ENCODE results near the gene FAM131C.

The FAM131C gene

DNA sequence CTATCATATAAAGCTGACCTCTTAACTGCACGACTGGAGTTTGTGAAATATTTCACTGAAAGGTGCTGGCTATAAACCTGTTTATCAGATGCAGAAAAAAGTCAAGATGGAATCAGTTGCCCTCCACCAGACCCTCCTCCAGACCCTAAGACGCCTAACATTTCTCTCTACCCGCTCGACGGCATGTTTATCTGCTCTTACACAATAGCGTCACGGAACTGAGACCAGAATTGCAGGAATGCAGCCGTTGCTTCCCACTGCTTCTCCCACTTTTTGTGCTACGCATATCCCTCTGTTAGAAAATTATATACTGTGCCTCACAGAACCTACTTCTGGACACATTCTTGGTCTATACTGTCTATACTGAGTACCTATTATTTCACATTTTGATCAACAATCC, 28.2 kb upstream of the FAM131C start:
- FAIRE-seq, result no peak
- no peak for DNase-seq (ENCODE audit: low spot score)

DNA sequence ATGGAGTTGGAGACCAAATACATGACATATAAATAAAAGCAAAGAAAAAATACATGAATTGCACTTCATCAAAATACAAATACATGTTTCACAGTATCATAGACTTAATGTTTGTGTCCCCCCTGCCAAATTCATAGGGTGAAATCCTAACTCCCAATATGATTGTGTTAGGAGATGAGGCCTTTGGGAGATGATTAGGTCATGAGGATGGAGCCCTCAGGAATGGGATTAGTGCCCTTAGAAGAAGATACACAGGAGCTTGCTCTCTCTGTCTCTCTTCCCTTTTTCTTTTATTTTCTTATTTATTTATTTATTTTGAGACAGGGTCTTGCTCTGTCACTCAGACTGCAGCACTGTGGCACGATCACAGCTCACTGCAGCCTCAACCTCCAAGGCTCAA, 26.0 kb upstream of the FAM131C start:
- FAIRE-seq (no peak), DNase-seq (ENCODE audit: low spot score) (no peak)

DNA sequence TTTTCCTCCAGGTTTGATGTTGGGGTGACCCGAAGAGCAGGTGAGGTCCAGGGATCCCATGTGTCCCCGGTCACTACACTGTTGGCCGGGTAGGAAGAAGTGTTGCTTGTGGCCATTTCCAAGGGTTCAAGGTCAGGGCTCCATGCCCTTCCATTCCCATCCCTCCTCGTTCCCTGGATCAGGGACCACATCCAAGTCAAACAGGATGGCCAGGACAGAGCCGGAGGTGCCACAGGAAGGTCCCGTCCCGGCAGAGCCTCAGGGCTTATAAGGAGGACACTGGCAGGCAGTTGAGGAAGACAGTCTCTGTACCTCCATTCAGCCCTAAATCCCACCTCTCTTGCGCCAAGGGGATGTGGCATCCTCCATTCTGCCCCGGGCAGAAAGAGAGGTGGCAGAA, 22.0 kb upstream of the FAM131C start:
- DNase-seq (ENCODE audit: low spot score), result no peak
- FAIRE-seq, result no peak

DNA sequence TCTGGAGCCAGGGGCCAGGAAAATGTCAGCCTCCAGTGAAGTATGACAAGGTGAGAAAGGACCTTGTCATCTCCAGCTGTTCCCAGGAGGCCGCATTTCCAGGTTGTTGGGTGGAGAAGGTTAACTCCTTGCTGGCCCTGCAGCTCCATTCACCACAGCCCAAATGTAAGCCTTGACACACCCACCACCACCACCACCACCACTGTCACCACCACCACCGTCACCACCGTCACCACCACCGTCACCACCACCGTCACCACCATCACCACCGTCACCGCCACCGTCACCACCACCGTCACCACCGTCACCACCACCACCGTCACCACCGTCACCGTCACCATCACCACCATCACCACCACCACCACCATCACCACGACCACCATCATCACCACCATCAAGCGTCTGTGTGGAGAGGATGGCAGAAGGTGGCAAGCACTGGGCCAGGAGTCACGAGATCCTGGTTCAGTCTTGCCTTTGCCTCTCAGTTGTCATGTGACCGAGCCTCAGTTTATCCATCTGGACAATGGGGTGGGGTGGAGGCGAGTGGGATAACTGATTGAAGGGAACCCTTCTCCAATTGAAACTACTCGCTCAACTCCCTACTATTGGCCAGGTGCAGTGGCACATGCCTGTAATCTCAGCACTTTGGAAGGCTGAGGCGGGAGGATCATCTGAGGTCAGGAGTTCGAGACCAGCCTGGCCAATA, 21.2 kb upstream of the FAM131C start:
- DNase-seq (ENCODE audit: low spot score) (no peak), FAIRE-seq (peak; percentile 97)

DNA sequence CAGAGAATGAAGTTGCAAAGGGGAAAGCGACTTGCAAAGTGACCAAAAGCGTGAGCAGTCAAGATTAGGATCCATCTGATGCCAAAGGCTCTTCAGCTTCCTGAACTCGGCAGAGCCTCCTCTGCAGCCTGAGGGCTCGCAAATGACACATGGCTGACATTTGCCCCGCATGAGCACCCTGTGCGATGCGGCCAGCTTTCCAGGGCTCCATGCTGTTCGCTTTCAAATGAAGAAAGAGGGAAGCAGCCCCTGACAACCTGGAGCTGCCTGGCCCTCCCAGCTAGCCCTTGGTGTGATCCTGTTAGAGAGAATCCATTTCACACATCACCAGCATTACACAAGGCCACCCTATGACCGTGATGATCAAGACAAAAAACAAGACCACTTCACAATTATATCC, 20.2 kb upstream of the FAM131C start:
- DNase-seq (ENCODE audit: low spot score) (no peak), FAIRE-seq (no peak)

DNA sequence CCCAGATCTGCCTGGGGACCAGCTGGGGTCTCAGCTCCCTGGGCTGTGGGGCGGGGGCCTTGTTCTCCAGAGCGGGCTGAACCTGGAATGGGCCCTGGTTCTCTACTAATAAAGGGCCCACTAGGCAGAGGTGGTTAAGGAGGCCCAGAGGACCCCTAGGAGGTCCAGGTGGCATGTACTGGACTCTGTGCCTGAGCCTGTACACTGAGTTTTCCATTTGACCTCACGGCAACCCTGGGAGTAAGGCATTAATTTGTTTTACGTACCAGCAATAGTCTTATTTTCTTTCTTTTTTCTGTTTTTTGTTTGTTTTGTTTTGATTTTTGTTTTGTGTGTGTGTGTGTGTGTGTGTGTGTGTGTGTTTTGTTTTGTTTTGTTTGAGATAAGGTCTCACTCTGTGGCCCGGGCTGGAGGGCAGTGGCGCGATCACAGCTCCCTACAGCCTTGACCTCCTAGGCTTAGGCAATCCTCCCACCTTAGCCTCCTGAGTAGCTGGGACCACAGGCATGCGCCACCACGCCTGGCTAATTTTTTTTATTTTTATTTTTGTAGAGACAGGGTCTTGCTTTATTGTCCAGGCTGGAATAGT, 19.6 kb upstream of the FAM131C start:
- no peak for DNase-seq (ENCODE audit: low spot score)
- no peak for FAIRE-seq

DNA sequence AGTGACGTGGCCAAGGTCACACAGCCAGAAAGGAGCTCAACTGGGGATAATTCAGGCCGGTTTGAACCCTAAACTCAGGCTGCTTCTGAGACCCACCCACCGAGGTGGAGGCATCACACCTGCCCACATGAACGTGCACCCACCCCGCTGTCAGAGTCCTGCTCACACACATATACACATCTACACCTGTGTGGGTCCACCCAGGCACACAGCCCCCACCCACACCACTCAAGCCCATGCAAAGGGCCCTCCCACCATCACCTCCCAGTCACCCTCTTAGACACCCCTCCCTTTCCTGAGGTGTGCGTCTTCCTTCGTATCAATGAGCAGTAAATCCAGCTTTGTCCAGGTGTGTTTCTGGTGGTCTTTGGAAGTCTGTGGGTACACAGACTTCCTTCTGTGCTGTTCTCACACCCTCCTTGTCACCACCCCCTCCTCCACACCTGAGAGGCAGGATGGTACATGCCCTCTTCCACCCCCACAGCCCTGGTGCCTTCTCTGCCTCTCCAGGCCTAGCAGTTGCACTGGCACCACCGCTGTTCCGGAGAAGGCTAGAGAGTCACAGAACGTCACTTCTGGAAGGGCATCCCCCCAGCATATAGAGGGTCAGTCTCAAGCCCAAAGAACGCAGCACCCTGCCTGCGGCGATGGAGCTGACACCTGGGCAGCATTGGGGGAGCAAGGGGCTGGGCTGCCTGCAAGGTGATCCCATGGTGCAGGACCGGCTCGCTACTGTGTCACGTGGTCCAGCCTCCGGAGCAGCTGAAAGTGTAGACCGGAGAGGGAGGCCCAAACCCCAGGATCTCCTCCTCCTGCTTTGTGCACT, 18.9 kb upstream of the FAM131C start:
- DNase-seq (ENCODE audit: low spot score), result no peak
- no peak for FAIRE-seq

DNA sequence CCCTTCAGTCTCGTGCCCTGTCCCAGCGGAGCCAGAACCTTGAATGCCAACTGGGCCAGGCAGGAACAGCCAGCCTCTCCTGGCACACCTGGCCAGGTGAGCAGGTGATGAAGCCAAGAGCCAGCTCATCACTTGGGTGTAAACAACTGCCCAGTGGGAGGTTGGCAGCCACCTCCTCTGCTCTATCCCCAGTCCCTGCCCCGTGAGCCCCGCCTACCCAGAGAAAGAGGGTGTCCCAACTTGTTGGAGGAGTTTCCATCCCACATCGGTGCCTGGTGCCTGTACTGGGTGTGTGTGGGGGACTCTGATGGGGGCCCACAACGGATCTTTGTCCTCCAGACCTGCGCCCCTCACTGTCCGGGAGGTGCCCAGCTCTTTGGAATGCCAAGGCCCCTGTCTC, 17.8 kb upstream of the FAM131C start:
- FAIRE-seq, result no peak
- DNase-seq (ENCODE audit: low spot score), result no peak

DNA sequence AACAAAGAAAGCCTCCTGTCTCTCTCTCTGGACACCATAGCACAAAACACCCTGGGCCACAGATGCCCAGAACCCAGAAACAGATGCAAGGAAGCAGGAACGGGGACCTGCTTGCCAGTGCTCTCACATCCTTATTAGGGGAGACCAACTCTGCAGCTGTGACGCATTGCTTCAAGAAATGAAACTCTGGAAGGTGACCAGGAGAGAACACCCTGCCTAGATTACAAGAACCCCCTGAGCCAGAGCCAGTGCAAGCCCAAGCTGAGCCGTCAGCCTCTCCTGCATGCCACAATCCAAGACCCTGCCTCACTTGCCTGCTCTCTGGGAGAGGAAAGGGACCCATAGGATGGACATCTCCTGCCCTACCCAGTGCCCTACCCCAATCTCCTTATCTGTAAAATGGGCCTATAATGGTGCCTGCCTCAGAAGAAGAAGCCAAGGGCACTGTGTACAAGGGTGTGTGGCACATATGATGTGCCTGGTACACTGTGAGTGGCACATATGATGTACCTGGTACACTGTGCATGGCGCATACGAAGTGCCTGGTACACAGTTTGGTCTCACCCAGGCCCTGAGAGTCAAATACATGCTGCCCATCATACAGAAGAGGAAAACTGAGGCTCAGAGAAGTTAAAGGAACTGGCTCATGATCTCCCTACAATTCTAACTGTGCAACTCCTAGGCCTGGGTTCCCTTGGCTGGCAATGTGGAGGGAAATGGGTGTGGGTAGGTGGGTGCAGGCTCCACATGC, 16.8 kb upstream of the FAM131C start:
- DNase-seq (ENCODE audit: low spot score), result no peak
- FAIRE-seq, result no peak

DNA sequence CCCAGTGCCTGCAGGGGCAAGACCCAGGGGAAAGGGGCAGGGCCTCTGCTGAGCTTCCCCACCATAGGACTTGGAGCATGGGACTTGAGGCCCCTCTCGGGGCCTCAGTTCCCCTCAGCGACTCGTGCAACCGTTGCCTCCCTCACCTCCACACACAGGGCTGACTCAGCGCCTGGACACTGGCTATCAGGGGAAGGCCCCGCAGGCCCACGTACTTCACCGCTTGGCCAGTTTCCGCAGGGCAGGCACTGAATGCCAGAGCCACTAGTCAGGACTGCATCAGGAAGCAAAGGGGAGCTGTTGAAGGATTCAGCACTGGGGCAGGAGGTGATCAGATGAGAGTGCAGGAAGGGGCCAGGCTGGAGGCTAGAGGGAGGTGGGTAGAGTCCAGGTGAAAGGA, 15.5 kb upstream of the FAM131C start:
- peak; percentile 44 for DNase-seq (ENCODE audit: low spot score)
- FAIRE-seq, result no peak

DNA sequence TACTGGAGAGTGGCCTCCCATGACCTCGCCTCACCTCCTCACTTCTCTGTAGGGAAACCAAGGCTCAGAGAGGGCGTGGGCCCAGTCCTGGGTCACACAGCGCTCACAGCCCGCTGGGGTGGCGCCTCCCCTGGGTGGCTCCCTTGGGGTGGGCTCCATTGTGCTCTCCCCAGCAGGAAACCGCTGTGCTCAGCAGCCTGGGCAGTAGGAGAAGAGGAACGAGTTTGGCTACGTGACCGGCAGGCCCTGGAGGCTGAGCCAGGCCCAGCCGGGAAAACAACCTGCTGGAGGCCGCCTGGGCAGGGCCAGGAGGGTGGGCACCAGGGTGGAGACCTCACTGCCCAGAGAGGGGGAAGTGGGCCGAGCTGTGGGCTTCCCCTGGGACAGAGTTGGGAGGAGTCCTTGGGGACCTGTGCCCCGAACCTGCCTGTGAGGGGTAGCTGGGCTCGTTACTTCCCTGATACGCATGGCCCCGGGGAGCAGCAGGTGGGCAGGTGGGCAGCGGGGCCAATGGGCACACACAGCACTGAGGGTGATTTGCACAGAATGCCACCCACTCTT, 15.0 kb upstream of the FAM131C start:
- DNase-seq (ENCODE audit: low spot score), result no peak
- FAIRE-seq, result no peak

DNA sequence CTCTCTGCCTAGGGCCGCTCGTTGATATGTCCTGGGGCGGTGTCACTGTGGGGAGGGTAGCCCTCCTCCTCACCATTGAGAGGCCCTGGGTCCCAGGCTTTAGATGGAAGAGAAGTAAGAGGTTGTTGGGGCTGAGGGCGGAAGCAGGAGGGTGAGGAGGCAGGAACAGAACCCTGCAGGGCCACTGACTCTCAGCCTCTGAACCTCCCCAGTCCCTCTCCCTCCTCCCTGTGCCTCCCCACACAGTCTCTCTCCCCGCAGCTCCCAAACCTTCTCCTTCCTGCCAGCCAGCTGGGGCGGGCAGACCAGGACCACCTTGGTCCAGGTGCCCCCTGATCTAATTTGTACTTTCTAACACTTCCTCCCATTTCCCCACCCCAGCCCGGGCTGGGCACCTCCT, 14.3 kb upstream of the FAM131C start:
- DNase-seq (ENCODE audit: low spot score) (no peak), FAIRE-seq (no peak)

DNA sequence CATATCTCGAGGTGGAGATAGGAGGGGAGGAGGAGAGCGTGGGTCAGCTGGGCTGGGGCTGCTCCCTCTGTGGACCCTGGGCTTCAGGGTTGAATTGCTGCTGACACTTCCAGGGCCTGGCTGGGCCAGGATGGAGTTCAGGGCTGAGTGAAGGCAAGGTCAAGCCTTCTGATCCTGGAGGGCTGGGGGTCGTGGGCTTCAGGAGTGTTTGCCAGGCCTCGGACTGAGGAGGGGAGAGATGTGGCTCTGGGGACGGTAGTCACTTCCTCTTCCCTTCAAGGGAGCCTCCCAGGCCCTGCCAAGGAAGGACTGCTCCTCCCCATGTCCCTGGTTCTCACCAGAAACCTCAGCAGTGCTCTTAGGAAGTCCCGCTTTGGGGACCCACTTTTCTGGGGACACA, 12.1 kb upstream of the FAM131C start:
- DNase-seq (ENCODE audit: low spot score) (no peak), FAIRE-seq (no peak)

DNA sequence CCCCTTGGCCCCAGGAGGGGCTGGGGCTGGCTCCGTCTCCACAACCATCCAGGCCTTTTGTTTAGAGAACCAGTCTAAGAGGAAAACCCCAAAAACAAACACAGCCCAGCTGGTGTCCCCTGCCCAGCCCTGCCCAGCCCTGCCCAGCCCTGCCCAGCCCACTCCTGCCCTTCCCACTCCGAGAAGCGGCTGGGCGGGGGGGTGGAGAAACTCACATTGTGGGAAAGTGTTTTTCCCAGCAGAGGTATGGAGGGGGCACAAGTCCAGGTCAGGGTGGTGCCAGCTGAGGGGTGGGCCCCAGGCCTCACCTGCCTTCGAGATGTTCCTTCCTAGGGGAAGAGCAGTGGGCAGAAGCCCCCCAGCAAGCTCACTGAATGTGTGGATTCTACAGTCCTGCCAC, 10.0 kb upstream of the FAM131C start:
- DNase-seq (ENCODE audit: low spot score) (no peak), FAIRE-seq (no peak)

DNA sequence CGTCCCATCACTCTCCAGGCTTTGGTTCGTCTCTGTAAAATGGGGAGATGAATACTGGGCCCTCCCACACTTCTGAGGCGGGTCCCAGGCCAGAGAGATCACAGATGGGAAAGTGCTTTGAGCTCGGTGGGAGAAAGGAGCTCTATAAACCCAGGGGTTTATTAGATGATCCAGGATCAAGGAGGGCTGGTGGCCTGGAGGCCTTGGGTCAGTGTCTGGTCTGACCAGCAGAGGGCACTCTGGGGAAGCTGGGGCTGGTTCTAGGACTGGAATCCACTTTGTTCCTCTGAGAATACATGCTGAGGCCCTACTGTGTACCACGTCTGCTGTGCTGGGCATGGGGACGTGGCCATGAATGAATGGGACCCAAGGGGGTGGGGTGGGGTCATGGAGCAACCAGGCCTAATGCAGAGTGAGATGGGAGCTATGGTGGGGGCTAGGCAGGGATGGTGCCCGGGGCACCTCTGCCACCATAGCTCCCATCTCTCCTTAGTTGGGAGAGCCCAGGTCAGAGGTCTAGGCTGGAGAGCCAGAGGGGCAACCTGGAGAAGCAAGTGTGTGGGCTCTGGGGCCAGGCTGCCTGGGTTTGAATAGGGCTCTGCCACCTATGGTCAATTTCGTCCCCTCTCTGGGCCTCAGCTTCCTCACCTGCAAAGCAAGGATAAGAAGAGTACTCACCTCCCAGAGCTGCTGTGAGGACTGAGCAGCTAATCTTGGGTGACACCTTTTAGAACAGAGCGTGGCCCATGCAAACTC, 9.0 kb upstream of the FAM131C start:
- peak; percentile 78 for DNase-seq (ENCODE audit: low spot score)
- FAIRE-seq, result no peak

DNA sequence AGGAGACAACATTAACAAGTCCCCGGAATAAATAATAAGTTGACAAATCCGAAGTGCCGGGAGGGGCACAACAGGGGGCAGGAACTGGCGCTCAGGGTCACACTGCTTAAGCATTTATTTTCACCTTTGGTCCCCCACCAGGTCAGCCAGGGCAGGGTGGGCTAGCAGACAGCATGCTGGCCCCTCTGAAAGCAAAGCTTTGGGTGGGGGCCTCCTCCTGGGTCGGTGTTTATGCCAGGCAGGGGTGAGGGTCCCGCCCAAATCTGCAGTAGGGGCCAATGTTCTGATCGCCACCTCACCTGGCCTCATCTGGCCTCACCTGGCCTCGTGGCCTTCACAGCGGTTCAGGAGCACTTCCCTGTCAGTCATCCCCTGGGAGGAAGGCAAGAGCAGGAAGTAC, 8.2 kb upstream of the FAM131C start:
- DNase-seq (ENCODE audit: low spot score) (no peak), FAIRE-seq (no peak)

DNA sequence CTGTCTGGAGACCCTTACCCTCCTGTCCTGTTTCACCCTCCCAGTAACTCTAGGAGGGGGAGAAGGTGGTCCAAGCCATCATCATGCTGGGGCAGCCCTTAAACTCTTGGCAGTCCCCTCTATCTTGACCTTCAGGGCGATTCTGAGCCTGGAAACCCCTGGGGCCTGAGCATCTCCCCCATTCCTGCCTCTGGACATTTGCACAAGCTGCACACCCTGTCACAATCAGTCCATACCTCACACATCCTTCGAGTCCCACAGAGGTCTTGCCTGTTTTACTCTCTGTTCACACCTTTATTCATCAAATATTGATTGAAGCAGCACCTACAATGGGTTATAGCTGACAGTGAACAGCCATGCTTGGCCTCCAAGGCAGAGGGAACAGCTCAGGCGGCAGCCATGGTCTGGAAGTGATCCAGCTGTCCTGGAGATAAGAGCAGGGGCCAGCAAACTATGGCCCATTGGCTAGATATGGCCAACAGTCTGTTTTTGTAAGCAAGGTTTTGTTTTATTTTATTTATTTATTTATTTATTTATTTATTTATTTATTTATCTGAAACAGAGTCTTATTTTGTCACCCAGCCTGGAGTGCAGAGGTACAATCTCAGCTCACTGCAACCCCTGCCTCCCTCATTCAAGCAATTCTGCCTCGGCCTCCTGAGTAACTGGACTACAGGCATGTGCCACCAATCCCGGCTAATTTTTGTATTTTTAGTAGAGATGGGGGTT, 7.1 kb upstream of the FAM131C start:
- no peak for DNase-seq (ENCODE audit: low spot score)
- no peak for FAIRE-seq

DNA sequence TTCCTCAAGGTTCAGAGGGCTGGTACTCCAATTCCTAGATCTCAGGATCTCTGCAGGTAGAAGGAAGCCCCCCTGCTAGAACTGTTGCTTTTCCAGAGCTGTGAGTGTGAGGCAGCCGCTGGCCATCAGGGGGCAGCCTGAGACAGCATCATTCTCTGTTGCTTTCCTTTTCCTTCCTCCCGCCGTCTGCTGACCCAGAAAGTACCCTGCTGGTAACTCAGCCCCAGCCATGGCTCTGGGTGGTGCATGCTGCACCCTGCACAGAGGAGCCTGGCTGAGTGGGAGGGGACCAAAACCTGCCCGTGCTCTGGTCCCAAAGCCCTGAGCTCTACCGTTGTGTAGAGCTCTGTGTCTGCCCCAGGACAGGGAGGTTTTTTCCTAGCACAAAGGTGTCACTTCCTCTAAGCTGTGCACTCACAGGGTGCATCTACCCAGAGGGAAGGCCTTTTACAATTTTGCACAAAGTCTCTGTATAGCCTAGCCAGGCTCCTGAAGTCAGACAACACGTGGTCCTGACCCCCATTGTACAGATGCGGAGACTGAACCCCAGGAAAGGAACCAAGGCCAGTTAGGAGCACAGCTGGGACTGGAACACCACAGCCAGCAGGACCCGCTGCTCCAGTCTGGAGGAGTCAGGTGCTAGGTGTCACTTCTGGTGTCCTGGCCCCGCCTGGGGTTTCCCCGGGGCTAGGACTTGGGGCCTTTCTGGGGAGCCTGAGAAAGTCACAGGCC, 5.6 kb upstream of the FAM131C start:
- peak; percentile 79 for DNase-seq (ENCODE audit: low spot score)
- no peak for FAIRE-seq

DNA sequence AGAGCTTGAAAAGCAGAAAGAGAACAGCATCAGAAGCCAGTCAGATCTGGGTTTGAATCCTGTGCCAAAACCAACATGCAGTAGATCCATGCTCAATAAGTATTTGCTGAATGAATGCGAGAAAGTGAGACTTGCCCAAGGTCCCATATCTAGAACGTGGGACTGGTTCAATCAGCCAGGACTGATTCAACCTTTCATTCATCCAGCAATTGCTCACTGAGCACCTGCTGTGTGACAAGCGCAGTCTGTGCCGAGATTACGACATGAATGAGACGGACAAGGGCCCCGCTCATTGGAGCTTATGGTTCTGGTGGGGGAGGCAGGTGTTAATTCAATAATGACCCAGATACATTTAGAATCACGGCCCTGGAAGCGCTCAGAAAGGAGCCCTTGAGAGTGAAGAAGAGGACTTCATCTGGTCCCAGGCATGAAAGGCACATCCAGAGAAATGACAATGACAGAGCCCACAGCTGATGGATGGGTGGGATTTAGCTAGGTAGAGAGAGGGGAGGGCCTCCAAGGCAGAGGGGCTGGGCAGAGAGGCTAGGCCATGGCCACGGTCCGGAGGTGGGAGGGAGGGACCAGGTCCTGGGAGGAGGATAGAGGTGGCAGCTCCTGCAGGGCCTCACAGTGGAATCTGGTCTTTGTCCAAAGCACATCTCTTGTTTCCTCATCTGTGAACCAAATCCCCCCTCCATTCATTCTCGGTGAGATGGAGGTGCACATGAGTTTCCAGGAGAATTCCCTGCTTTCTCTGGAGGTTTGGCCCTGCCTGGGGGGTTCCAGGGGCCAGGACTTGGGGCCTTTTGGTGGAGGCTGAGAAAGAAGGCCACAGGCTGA, 4.2 kb upstream of the FAM131C start:
- no peak for FAIRE-seq

More for the DNA sequence above, 4.2 kb upstream of the FAM131C start:
- DNase-seq (ENCODE audit: low spot score), result no peak

All from urothelium cell line (cell line).